H9 (cell line): ENCODE measurements around the gene KLHL2. TPM values are rescaled to one million over a fixed set of nuclear protein-coding genes. Genes with fewer than 3 reads are reported as not detected.

Experiments used
- DNase-seq: peaks from one replicate; pipeline ENCODE4 v3.0.0-alpha.2; 2017
- H2AFZ ChIP-seq: one replicate; pipeline ENCODE4 v1.6.1; 2013; ENCODE audit warnings: mild to moderate bottlenecking, low read length, control low read depth, moderate library complexity
- H2AK5ac ChIP-seq: 2 replicates; pipeline ENCODE4 v1.6.1; 2013; ENCODE audit warnings: low read length, control low read depth, mixed read lengths; ENCODE audit not compliant: insufficient read length
- H2BK120ac ChIP-seq: one replicate; pipeline ENCODE4 v1.6.1; 2013; ENCODE audit warnings: low read depth, mild to moderate bottlenecking, low read length, control low read depth, inconsistent platforms; ENCODE audit not compliant: poor library complexity, severe bottlenecking
- H2BK12ac ChIP-seq: 2 replicates; pipeline ENCODE4 v1.6.1; 2013; ENCODE audit warnings: low read length, control low read depth, mixed read lengths, low read depth; ENCODE audit not compliant: insufficient read length
- H2BK15ac ChIP-seq: 2 replicates; pipeline ENCODE4 v1.6.1; 2013; ENCODE audit warnings: low read depth, low read length, control low read depth
- H2BK20ac ChIP-seq: one replicate; pipeline ENCODE4 v1.6.1; 2013; ENCODE audit warnings: low read depth, mild to moderate bottlenecking, low read length, control low read depth, inconsistent platforms; ENCODE audit not compliant: poor library complexity, severe bottlenecking
- H2BK5ac ChIP-seq: 2 replicates; pipeline ENCODE4 v1.6.1; 2013; ENCODE audit warnings: low read length, control low read depth, mixed read lengths; ENCODE audit not compliant: insufficient read length
- H3K14ac ChIP-seq: 2 replicates; pipeline ENCODE4 v1.6.1; 2013; ENCODE audit warnings: low read length, control low read depth; ENCODE audit not compliant: insufficient read depth
- H3K18ac ChIP-seq: 2 replicates; pipeline ENCODE4 v1.6.1; 2013; ENCODE audit warnings: low read depth, mild to moderate bottlenecking, mixed read lengths, low read length, control low read depth; ENCODE audit not compliant: insufficient read length
- H3K23ac ChIP-seq: 2 replicates; pipeline ENCODE4 v1.6.1; 2013; ENCODE audit warnings: low read length, control low read depth, mixed read lengths, low read depth; ENCODE audit not compliant: insufficient read length
- H3K23me2 ChIP-seq: 2 replicates; pipeline ENCODE4 v1.6.1; 2013; ENCODE audit warnings: low read depth, mild to moderate bottlenecking, mixed read lengths, low read length, control low read depth; ENCODE audit not compliant: insufficient read length, poor library complexity, severe bottlenecking
- H3K27ac ChIP-seq: 2 replicates; pipeline ENCODE4 v1.5.1; 2013; ENCODE audit warnings: low read length, control low read depth, mixed read lengths, low read depth; ENCODE audit not compliant: insufficient read length
- H3K27me3 ChIP-seq: 2 replicates; pipeline ENCODE4 v1.6.1; 2013; ENCODE audit warnings: low read length, control low read depth, inconsistent platforms; ENCODE audit not compliant: insufficient read depth
- H3K4ac ChIP-seq: 2 replicates; pipeline ENCODE4 v1.6.1; 2013; ENCODE audit warnings: low read depth, mild to moderate bottlenecking, control low read depth, inconsistent platforms, low read length, moderate library complexity
- H3K4me1 ChIP-seq: 2 replicates; pipeline ENCODE4 v1.6.1; 2013; ENCODE audit warnings: low read length, control low read depth, inconsistent platforms; ENCODE audit not compliant: insufficient read depth
- H3K4me2 ChIP-seq: 2 replicates; pipeline ENCODE4 v1.6.1; 2013; ENCODE audit warnings: low read length, control low read depth, mixed read lengths; ENCODE audit not compliant: insufficient read length, insufficient read depth
- H3K56ac ChIP-seq: 2 replicates; pipeline ENCODE4 v1.6.1; 2013; ENCODE audit warnings: low read depth, mild to moderate bottlenecking, mixed read lengths, low read length, control low read depth; ENCODE audit not compliant: insufficient read length
- H3K79me1 ChIP-seq: 2 replicates; pipeline ENCODE4 v1.6.1; 2013; ENCODE audit warnings: low read depth, mild to moderate bottlenecking, moderate library complexity, low read length, control low read depth, inconsistent platforms; ENCODE audit not compliant: insufficient read depth, poor library complexity, severe bottlenecking
- H3K79me2 ChIP-seq: 2 replicates; pipeline ENCODE4 v1.6.1; 2013; ENCODE audit warnings: low read length, control low read depth, inconsistent platforms; ENCODE audit not compliant: insufficient read depth
- H3K9ac ChIP-seq: 2 replicates; pipeline ENCODE4 v1.6.1; 2013; ENCODE audit warnings: low read length, control low read depth, mixed read lengths; ENCODE audit not compliant: insufficient read length; ENCODE audit errors: extremely low read depth
- H3K9me3 ChIP-seq: one replicate; pipeline ENCODE4 v1.6.1; 2013; ENCODE audit warnings: low read depth, low read length, inconsistent platforms; ENCODE audit not compliant: control insufficient read depth
- H3T11ph ChIP-seq: one replicate; pipeline ENCODE4 v1.6.1; 2013; ENCODE audit warnings: mild to moderate bottlenecking, low read length, control low read depth, inconsistent platforms
- H4K20me1 ChIP-seq: one replicate; pipeline ENCODE4 v1.6.1; 2013; ENCODE audit not compliant: control insufficient read depth, insufficient read length, insufficient read depth
- H4K5ac ChIP-seq: 2 replicates; pipeline ENCODE4 v1.6.1; 2013; ENCODE audit warnings: low read depth, mild to moderate bottlenecking, mixed read lengths, low read length, control low read depth; ENCODE audit not compliant: insufficient read length
- H4K8ac ChIP-seq: replicated peaks from 2 replicates; pipeline ENCODE4 v1.6.1; 2013; ENCODE audit warnings: low read length, control low read depth, mixed read lengths, low read depth; ENCODE audit not compliant: insufficient read length
- H4K91ac ChIP-seq: 2 replicates; pipeline ENCODE4 v1.6.1; 2013; ENCODE audit warnings: low read depth, mild to moderate bottlenecking, moderate library complexity, mixed read lengths, low read length, control low read depth; ENCODE audit not compliant: insufficient read length
- H3K27ac Mint-ChIP-seq, 3 experiments: 2 replicates in 2 of 3; 3 replicates in 1 of 3; pipeline ENCODE4 v1.8.0; 2020 to 2021; ENCODE audit warnings: mixed read lengths in 3 of 3, mild to moderate bottlenecking in 1 of 3, moderate library complexity in 1 of 3
- H3K27me3 Mint-ChIP-seq: 2 replicates; pipeline ENCODE4 v1.8.0; 2021; ENCODE audit warnings: low read depth, mild to moderate bottlenecking, moderate library complexity, mixed read lengths
- H3K36me3 Mint-ChIP-seq, 3 experiments: 2 replicates in 2 of 3; 3 replicates in 1 of 3; pipeline ENCODE4 v1.8.0; 2020 to 2021; ENCODE audit warnings: low read depth in 3 of 3, mixed read lengths in 3 of 3; ENCODE audit not compliant: insufficient read depth in 1 of 3
- H3K4me1 Mint-ChIP-seq, 2 experiments: 2 replicates each; pipeline ENCODE4 v1.8.0; 2020; ENCODE audit warnings: mixed read lengths in 2 of 2
- H3K4me3 Mint-ChIP-seq, 2 experiments: 2 replicates in 1 of 2; 3 replicates in 1 of 2; pipeline ENCODE4 v1.8.0; 2020 to 2021; ENCODE audit warnings: mild to moderate bottlenecking in 2 of 2, mixed read lengths in 2 of 2, moderate library complexity in 1 of 2
- H3K9me3 Mint-ChIP-seq, 2 experiments: 2 replicates in 1 of 2; 3 replicates in 1 of 2; pipeline ENCODE4 v1.8.0; 2020; ENCODE audit warnings: mild to moderate bottlenecking in 2 of 2, mixed read lengths in 2 of 2, moderate library complexity in 1 of 2
- WGBS: extraction: QIAGEN DNeasy Blood & Tissue Kit; methylation state at CpG from one replicate; pipeline ENCODE4 v1.1.7; 2013; ENCODE audit warnings: missing lambda C conversion rate, low lambda C conversion rate, mixed read lengths; ENCODE audit not compliant: insufficient read length; ENCODE audit errors: extremely low coverage; 5-methylcytosine and 5-hydroxymethylcytosine counted together
- total RNA-seq: library from RNA; stranded (reverse); gene quantifications from 2 replicates; pipeline ENCODE4 v1.2.1, GENCODE V29; 2021
- TF ChIP-seq, protein P1 (sequence below): fragments of 200-600 bp; sonication (generic); conservative IDR thresholded peaks from 3 replicates; pipeline ENCODE4 v1.8.0; 2021; ENCODE audit warnings: antibody characterized with exemption, mild to moderate bottlenecking

The KLHL2 gene
- total RNA-seq, 1 experiment from 2014 or later, result 14.3 TPM

GRCh38 chr4:165185448-165185847 is 21.9 kb upstream of the KLHL2 start:
- no peak overlapping the region for H2BK20ac ChIP-seq
- H3K56ac ChIP-seq, result no peak overlapping the region
- no peak overlapping the region for H3T11ph ChIP-seq
- no peak overlapping the region for H3K4me3 Mint-ChIP-seq
- H3K9me3 ChIP-seq, result no peaks in the 10 kb centered on the region
- no peak overlapping the region for H2BK15ac ChIP-seq
- H2AFZ ChIP-seq, result no peak overlapping the region
- H2BK120ac ChIP-seq, result no peak overlapping the region
- H2AK5ac ChIP-seq, result no peak overlapping the region
- no peaks in the 10 kb centered on the region; a peak in 1 of 4 replicates for H3K4me1 Mint-ChIP-seq
- no peak overlapping the region for H4K5ac ChIP-seq
- H3K23ac ChIP-seq, result no peak overlapping the region
- no peaks in the 10 kb centered on the region for H3K36me3 Mint-ChIP-seq
- no peaks in the 10 kb centered on the region for H3K23me2 ChIP-seq
- no peak overlapping the region for H4K91ac ChIP-seq
- H4K20me1 ChIP-seq, result no peaks in the 10 kb centered on the region
- no peak overlapping the region for H3K27ac Mint-ChIP-seq
- H3K27me3 Mint-ChIP-seq, result no peaks in the 10 kb centered on the region
- no peak overlapping the region for H3K27ac ChIP-seq
- H3K4me2 ChIP-seq, result no peak overlapping the region
- TF ChIP-seq, protein P1, sequence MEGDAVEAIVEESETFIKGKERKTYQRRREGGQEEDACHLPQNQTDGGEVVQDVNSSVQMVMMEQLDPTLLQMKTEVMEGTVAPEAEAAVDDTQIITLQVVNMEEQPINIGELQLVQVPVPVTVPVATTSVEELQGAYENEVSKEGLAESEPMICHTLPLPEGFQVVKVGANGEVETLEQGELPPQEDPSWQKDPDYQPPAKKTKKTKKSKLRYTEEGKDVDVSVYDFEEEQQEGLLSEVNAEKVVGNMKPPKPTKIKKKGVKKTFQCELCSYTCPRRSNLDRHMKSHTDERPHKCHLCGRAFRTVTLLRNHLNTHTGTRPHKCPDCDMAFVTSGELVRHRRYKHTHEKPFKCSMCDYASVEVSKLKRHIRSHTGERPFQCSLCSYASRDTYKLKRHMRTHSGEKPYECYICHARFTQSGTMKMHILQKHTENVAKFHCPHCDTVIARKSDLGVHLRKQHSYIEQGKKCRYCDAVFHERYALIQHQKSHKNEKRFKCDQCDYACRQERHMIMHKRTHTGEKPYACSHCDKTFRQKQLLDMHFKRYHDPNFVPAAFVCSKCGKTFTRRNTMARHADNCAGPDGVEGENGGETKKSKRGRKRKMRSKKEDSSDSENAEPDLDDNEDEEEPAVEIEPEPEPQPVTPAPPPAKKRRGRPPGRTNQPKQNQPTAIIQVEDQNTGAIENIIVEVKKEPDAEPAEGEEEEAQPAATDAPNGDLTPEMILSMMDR, result no peak
- H3K79me1 ChIP-seq, result no peaks in the 10 kb centered on the region
- no peak overlapping the region for H3K9ac ChIP-seq
- no peak overlapping the region for H3K4ac ChIP-seq
- H3K79me2 ChIP-seq, result no peaks in the 10 kb centered on the region
- H3K27me3 ChIP-seq, result no peaks in the 10 kb centered on the region
- H4K8ac ChIP-seq, result no peak overlapping the region
- no CpG with 5 or more reads among the region's 5 CpGs for WGBS
- H3K18ac ChIP-seq, result no peak overlapping the region
- H2BK12ac ChIP-seq, result no peak overlapping the region
- no peak overlapping the region for H3K14ac ChIP-seq
- DNase-seq, result no peak
- no peaks in the 10 kb centered on the region for H3K4me1 ChIP-seq
- H3K9me3 Mint-ChIP-seq, result no peaks in the 10 kb centered on the region; a peak in 1 of 5 replicates
- H2BK5ac ChIP-seq, result no peak overlapping the region
